ENCODE results near the gene CRY2. TPM values are rescaled to one million over a fixed set of nuclear protein-coding genes. Genes with fewer than 3 reads are reported as not detected.
A peak's percentile ranks its signal among the peaks of the same experiment; 100 is the strongest.

The CRY2 gene
- total and polyA plus RNA-seq, 5 donors: 34.3 to 82.1 (median 68.6) TPM

DNA sequence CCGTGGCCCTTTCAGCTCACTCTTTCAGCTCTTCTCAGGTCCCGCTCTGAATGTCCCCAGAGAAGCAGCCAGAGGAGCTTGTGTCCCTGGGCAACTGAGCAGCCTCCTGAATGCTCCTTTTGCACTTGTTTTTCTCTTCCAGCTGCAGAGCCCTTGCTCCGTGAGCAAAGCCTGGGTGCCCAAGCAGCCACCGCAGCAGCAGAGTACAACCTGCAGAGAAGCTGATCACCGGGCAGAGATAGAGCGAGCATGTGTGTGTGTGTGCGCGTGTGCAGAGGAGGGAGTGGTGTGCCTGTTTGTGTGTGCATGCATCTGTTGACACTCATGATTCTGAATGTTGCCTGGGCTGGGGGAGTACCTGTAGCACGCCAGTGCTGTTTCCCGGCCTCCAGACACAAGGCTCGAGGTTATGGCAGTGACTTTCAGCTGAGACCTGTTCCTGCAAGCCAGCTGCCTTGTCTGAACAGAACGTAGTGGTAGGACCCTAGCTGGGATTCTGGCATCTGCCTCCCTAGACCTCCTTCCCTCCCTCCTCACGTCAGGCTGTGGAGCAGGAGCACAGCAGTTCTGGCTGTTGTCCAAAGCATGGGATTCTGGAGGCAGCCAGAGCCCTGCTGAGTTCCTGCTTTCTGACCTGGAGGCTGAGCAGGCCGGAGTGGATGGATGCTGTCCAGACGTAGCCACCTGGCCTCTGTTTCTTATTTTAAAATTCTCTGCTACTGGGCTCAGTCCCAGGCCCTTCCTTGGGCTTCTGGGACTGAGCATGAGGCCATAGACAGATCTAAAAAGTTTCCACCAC, 33.7 kb downstream of the CRY2 start:
- 74% methylated on average over 15 of the region's 15 CpGs for WGBS
- ATAC-seq: no peak
- intact Hi-C loops (cut with DNase I): no loop called here
- Histone ChIP-seq H3K27me3 (ENCODE audit: control insufficient read depth, insufficient read depth) (no peaks in the 10 kb centered on the region), H3K9me3 (ENCODE audit: control insufficient read depth, low read length) (no peaks in the 10 kb centered on the region), H3K4me3 (ENCODE audit: low read length) (no peak overlapping the region), H3K4me1 (ENCODE audit: control insufficient read depth, insufficient read depth, low read length) (no peaks in the 10 kb centered on the region), H3K27ac (ENCODE audit: low read length) (no peak overlapping the region)
- peak in 1 of 3 donors; percentile 18 for DNase-seq

DNA sequence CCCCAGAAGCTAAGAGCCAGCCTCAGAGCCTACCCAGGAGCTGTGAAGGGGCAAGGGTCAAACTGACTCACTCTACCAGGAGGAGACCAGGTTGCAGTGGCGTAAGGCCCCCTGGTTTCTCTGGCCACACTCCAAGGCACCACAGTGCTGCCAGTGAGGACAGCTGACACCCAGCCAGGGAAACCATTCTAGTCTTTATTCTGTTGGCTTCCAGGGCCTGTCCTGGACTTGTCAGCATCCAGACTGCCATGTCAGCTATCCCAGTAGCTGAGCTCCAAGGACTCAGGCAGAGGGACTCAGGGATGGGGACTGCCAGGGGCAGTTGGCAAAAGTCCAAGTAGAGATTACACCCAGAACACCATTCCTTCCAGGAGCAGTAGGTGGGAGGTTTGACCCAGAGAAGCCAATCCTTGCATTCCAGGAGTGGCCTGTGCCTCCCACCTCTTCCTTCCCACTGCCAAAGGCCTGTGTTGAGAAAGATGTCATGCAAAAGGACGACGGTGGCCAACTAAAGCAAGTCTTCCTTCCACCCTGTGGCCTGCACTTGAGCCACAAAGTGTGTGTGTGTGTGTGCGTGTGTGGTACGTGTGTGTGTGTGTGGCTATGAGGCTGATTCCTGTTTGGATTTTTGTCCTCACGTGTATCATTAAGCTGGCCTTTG, 34.6 kb downstream of the CRY2 start:
- 65% methylated on average over 6 of the region's 6 CpGs for WGBS
- Histone ChIP-seq H3K27ac (ENCODE audit: low read length) (no peak overlapping the region), H3K4me3 (ENCODE audit: low read length) (no peak overlapping the region), H3K9me3 (ENCODE audit: control insufficient read depth, low read length) (no peaks in the 10 kb centered on the region), H3K27me3 (ENCODE audit: control insufficient read depth, insufficient read depth) (no peaks in the 10 kb centered on the region), H3K4me1 (ENCODE audit: control insufficient read depth, insufficient read depth, low read length) (no peaks in the 10 kb centered on the region)
- ATAC-seq: no peak
- intact Hi-C loops (cut with DNase I): no loop called here
- peak in 1 of 3 donors; percentile 24 for DNase-seq

DNA sequence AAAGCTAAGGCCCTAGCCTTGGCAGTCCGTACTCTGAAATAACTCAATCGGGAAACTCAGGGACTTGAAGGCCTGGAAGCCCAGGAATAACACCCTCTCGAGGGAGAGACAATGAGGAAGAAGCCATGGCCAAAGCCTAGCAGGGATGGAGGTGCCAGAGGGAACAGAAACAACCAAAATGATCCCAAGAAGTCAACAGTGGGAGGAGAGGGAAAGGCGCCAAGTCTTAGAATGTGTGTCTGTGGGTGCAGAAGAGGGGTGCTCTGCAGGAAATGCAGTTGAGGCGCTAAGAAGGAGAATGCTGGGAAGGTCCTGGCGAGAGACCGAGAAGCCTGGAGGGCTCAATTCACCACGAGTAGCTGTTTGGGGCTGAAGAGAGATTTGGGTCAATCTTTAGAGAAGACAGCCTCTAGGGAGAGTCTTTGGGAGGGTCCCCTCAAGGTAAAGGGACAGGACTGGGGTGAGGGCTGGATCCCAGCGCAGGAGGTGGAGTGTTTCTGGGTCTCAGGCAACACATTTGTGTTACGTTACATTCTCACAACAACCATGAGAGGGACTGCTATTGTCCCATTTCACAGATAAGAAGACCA, 37.4 kb downstream of the CRY2 start:
- H3K27ac ChIP-seq (ENCODE audit: low read length): no peak overlapping the region
- DNase-seq (no peak), ATAC-seq (no peak)
- H3K27me3 ChIP-seq (ENCODE audit: control insufficient read depth, insufficient read depth): no peaks in the 10 kb centered on the region
- no peak overlapping the region for H3K4me3 ChIP-seq (ENCODE audit: low read length)
- WGBS: 85% methylated on average over 10 of the region's 10 CpGs
- intact Hi-C loops (cut with DNase I): no loop called here
- no peaks in the 10 kb centered on the region for H3K4me1 ChIP-seq (ENCODE audit: control insufficient read depth, insufficient read depth, low read length)
- no peaks in the 10 kb centered on the region for H3K9me3 ChIP-seq (ENCODE audit: control insufficient read depth, low read length)

DNA sequence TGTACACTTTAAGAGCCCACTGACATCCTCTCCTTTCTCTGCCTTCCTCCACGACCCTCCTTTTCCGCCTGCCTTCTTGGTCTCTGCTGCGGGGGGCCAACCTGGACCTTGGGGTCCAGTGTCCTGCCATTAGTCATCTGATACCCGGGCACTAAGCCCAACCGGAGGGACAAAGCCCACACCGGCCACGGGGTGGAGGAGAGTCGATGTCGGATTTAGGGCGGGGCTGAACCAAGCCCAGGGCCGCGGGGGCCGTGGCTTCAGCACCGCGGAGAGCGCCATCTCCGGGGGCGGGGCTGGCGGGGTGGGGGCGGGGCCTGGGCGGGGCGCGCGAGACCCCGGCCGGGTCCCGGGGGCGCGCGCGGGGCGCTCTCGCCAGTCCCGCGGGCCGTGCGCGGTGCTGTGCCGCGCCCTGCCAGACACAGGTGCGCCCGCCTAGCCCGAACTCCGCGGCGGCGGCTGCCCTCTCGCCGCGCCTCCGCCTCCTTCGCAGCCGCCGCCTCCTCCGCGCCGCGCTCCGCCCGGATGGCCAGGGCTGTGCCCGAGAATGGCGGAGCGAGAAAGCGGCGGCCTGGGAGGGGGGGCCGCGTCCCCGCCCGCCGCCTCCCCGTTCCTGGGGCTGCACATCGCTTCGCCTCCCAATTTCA, 38.1 kb downstream of the CRY2 start, which contains the start of gene MAPK8IP1:
Gene MAPK8IP1 (plus strand): TSS at position 378 of the 647 bp plus-strand sequence. CDS start 170 bp downstream, at position 548.
- peak; percentile 58 to 86 (median 83) for DNase-seq
- H3K4me1 ChIP-seq (ENCODE audit: control insufficient read depth, insufficient read depth, low read length): no peaks in the 10 kb centered on the region
- H3K9me3 ChIP-seq (ENCODE audit: control insufficient read depth, low read length): no peaks in the 10 kb centered on the region
- no peaks in the 10 kb centered on the region for H3K27me3 ChIP-seq (ENCODE audit: control insufficient read depth, insufficient read depth)
- intact Hi-C loops (cut with DNase I): no loop called here
- 2% methylated on average over 72 of the region's 73 CpGs for WGBS
- H3K27ac ChIP-seq (ENCODE audit: low read length): no peak within 1 kb of the TSS
- peak; percentile 75 to 76 for ATAC-seq
- peak within 1 kb of the TSS; percentile 57 for H3K4me3 ChIP-seq (ENCODE audit: low read length)

DNA sequence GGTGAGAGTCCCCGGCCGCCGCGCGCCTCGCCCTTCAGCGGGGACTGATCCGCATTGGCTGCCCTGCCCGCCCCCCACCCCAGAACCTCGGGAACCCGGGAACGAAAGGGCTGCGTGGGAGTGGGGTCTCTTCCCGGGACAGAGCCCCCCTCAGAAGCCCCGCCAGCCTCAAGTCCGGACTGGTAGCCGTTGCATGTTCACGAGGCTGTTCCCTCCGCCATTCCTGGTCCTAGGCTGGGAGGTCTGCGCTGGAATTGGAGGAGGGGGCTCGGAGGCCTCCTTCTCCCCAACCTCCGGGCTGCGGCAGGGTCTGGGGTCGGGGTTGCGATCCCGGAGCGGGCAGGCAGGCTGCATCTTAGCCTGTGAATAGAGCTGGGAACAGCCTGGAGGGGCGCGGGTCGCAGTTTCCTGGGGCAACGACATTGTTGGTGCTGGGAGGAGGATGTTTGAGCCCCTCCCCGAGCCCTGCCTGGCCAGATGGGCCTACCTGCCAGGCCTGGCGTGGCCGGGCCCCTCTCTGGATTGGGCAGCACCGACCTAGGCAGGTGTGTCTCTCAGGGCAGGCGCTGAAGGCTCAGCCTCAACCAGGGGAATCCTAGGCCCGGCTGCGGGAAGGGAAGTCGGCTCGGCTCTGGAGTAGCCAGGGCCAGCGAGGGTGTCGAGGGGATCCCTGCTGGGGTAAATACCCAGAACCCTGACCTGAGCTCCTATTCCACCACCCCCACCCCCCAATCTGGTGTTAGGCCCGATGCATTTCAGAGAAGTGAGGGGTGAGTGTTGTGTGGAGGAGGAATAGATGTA, 38.8 kb downstream of the CRY2 start:
- WGBS: 18% methylated on average over 43 of the region's 43 CpGs
- no peak for ATAC-seq
- no peaks in the 10 kb centered on the region for H3K4me1 ChIP-seq (ENCODE audit: control insufficient read depth, insufficient read depth, low read length)
- peak overlapping the region; percentile 57 for H3K4me3 ChIP-seq (ENCODE audit: low read length)
- H3K9me3 ChIP-seq (ENCODE audit: control insufficient read depth, low read length): no peaks in the 10 kb centered on the region
- no peak overlapping the region for H3K27ac ChIP-seq (ENCODE audit: low read length)
- H3K27me3 ChIP-seq (ENCODE audit: control insufficient read depth, insufficient read depth): no peaks in the 10 kb centered on the region
- no peak for DNase-seq
- intact Hi-C loops (cut with DNase I): no loop called here

DNA sequence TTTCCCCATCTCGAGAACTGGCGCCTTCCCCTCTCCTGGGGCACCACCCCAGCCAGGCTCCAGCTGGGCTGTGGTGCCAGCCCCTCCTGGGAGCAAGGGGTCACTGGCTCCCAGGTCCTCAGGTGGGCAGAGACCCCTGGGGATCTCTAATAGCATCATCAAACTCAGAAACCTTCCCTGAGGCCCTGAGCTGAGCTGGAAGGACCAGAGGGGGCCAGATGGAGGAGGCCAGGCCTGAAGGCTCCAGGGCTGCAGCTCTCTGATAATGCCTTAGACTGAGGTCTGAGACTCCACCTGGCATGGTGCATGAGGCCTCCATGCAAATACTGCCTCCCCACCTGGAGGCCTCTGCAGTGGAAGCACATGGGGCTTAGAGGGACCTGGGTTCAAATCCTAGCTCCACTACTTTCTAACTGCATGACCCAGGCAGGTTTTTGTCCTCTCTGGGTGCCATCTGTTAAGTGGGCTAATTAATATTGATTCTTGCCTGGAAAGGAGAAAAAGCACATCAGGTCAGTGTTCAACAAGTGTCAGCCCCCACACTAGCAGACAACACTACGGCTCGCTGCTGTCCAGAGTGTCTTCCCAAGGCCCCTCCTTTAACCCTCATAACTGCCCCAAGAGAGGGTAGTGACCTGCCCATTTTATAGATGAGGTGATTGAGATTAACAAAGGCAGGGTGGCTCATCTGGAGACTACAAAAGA, 39.7 kb downstream of the CRY2 start:
- Histone ChIP-seq H3K4me1 (ENCODE audit: control insufficient read depth, insufficient read depth, low read length) (no peaks in the 10 kb centered on the region), H3K9me3 (ENCODE audit: control insufficient read depth, low read length) (no peaks in the 10 kb centered on the region), H3K4me3 (ENCODE audit: low read length) (no peak overlapping the region), H3K27me3 (ENCODE audit: control insufficient read depth, insufficient read depth) (no peaks in the 10 kb centered on the region), H3K27ac (ENCODE audit: low read length) (no peak overlapping the region)
- ATAC-seq (no peak), DNase-seq (peak in 1 of 3 donors; percentile 19)
- WGBS: 92% methylated on average over 4 of the region's 4 CpGs
- intact Hi-C loops (cut with DNase I): no loop called here

DNA sequence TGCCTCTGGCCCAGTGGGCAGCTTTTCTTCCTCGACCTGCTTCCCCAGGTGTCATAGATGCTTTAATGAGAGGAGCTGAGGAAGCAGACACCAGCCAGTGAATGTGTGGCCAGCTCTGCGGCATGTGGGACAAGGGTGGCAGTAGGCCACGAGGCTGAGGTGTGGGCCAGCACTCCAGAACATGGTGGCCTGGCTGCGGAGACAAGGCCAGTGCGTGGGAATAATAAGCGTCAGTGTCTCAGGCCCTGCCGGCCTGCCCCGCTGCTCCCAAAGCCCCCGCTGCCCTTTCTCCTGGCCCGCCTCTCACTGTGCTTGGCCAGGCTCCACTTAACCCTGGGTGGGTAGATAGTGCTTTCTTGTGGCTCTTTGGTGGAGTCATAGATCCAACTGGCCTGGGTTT, 40.3 kb downstream of the CRY2 start:
- H3K27me3 ChIP-seq (ENCODE audit: control insufficient read depth, insufficient read depth): no peaks in the 10 kb centered on the region
- no peaks in the 10 kb centered on the region for H3K9me3 ChIP-seq (ENCODE audit: control insufficient read depth, low read length)
- intact Hi-C loops (cut with DNase I): no loop called here
- H3K4me3 ChIP-seq (ENCODE audit: low read length): no peak overlapping the region
- DNase-seq (peak in 1 of 3 donors; percentile 4), ATAC-seq (no peak)
- no peaks in the 10 kb centered on the region for H3K4me1 ChIP-seq (ENCODE audit: control insufficient read depth, insufficient read depth, low read length)
- WGBS: 83% methylated on average over 10 of the region's 10 CpGs
- H3K27ac ChIP-seq (ENCODE audit: low read length): no peak overlapping the region

DNA sequence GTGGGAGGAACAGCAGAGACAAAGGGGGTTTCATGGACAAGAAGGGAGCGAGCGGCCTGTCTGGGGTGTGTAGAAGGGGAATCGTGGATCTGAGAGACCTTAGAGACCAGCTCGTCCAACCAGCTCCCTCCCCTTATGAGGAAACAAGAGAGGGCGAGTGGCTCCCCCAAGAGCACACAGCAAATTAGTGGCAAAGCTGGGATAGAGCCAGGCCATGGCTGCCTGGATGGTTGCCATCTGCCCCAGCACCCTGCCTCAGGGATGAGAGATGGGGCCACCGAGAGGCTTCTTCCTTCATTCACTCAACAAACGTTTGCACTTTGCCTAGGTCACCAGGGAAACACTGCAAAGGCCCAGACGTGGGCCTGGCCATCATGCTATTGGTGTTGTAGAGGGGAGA, 42.3 kb downstream of the CRY2 start:
- WGBS: 80% methylated on average over 8 of the region's 8 CpGs
- peaks cover 2% of the 10 kb centered on the region for H3K4me1 ChIP-seq (ENCODE audit: control insufficient read depth, insufficient read depth, low read length)
- H3K4me3 ChIP-seq (ENCODE audit: low read length): no peak overlapping the region
- intact Hi-C loops (cut with DNase I): no loop called here
- H3K9me3 ChIP-seq (ENCODE audit: control insufficient read depth, low read length): no peaks in the 10 kb centered on the region
- DNase-seq (peak in 1 of 3 donors; percentile 19), ATAC-seq (no peak)
- H3K27me3 ChIP-seq (ENCODE audit: control insufficient read depth, insufficient read depth): no peaks in the 10 kb centered on the region
- H3K27ac ChIP-seq (ENCODE audit: low read length): no peak overlapping the region

DNA sequence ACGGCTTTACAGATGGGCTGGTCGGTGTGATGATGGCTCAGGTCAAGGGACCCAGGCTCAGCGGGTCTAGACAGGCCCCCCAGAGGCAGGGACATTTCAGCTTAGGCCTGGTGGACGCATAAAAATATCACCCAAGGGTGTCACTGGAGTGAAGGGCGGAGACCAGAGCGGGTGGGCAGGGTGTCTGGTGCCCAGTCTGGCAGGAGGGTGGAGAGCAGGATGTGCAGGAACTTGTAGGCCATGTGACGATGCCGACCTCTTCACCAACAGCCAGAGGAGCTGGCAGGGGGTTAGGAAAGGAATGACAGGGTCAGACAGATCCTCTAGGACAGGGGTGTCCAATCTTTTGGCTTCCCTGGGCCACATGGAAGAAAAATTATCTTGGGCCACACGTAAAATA, 42.7 kb downstream of the CRY2 start:
- DNase-seq (peak in 2 of 3 donors; percentile 44 to 63), ATAC-seq (peak; percentile 17 to 41)
- Histone ChIP-seq H3K27ac (ENCODE audit: low read length) (no peak overlapping the region), H3K9me3 (ENCODE audit: control insufficient read depth, low read length) (no peaks in the 10 kb centered on the region), H3K27me3 (ENCODE audit: control insufficient read depth, insufficient read depth) (no peaks in the 10 kb centered on the region), H3K4me1 (ENCODE audit: control insufficient read depth, insufficient read depth, low read length) (peaks cover 2% of the 10 kb centered on the region), H3K4me3 (ENCODE audit: low read length) (no peak overlapping the region)
- WGBS: 73% methylated on average over 9 of the region's 9 CpGs
- intact Hi-C loops (cut with DNase I): no loop called here
